OCI-LY7 (cell line): Measurements from ENCODE around the gene RNF123.

Experiments
- CTCF ChIP-seq: fragments of 200-600 bp; sonication (generic); conservative IDR thresholded peaks from 2 replicates; pipeline ENCODE4 v1.5.1; 2014; ENCODE audit warnings: mild to moderate bottlenecking, antibody characterized with exemption, low read length, moderate library complexity, mixed read lengths
- EZH2phosphoT487 ChIP-seq: fragments of 200-600 bp; sonication (generic); IDR thresholded peaks from 2 replicates; pipeline ENCODE4 v1.6.1; 2018; ENCODE audit warnings: low read depth, borderline replicate concordance, mild to moderate bottlenecking, mixed run types, antibody characterized with exemption, low read length, moderate library complexity, mixed read lengths

- TF ChIP-seq CTCF: no peak
- no peak for TF ChIP-seq EZH2phosphoT487
These were observed 20.5 kb downstream of the RNF123 start for GRCh38 chr3:49709852-49710251.
